Lower leg skin (tissue), 3 donors: Measurements from ENCODE around the gene PDK4.

ENCODE experiments used
- CTCF ChIP-seq, 3 donors: fragments of 450-650 bp; IDR thresholded peaks; one replicate each; pipeline ENCODE4 v1.5.1; 2016; ENCODE audit warnings: antibody characterized with exemption in 3 of 3, mild to moderate bottlenecking in 3 of 3, moderate library complexity in 2 of 3
- POLR2A ChIP-seq, 2 donors: fragments of 450-650 bp; IDR thresholded peaks; one replicate each; pipeline ENCODE4 v1.6.1; 2016 to 2017; ENCODE audit warnings: antibody characterized with exemption in 2 of 2, mild to moderate bottlenecking in 1 of 2, moderate library complexity in 1 of 2

DNA sequence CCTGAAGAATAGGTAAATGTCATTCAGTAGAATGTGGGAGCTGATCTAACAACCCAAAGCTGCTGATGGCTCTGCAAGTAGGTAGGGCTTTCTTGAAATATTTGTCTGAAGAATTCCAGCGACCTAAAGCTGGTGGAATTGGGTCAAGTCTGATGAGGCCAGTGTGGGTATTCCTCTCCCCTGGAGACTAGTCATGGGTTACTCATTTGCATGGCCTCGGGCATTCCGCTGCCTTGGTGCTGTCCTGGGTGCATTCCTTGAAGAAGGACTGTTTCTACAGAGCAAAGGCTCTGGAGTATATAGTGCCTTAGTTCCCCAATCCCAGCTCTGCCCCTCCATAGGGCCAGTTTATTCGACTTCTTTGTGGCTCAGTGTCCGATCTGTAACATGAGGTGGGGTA lies 19.2 kb downstream of the PDK4 start:
- no peak for TF ChIP-seq POLR2A (IDR thresholded peaks at IDR 0.05)
- no peak for TF ChIP-seq CTCF (IDR thresholded peaks at IDR 0.05)
